Right hindlimb (tissue), 1 donor: ENCODE results near the gene PTPN9.
A peak's percentile ranks its signal among the peaks of the same experiment; 100 is the strongest.
"Not testable (repeated sequence)": the region's sequence is repeated elsewhere in the genome, so short reads cannot be mapped to it uniquely, and the experiment has no call there.

Experiments used
- DNase-seq: peaks from one replicate; pipeline ENCODE4 v3.0.0-alpha.2; 2018

The PTPN9 gene

GRCh38 chr15:75578948-75579920 lies at the start of gene PTPN9:
Gene PTPN9 (minus strand): TSS chr15:75579315. CDS start chr15:75578776, 539 bp downstream.
- DNase-seq: peak; percentile 93

GRCh38 chr15:75625542-75626347 lies 46.6 kb upstream of the PTPN9 start, which contains the start of gene SNUPN:
Gene SNUPN (minus strand): TSS chr15:75625725. CDS start chr15:75621051, 4,674 bp downstream.
- DNase-seq: peak; percentile 98

- no peak for DNase-seq
These were observed 43.4 kb upstream of the PTPN9 start for GRCh38 chr15:75622505-75622904.

GRCh38 chr15:75620841-75621391 lies 41.8 kb upstream of the PTPN9 start:
- peak; percentile 93 for DNase-seq

GRCh38 chr15:75620058-75620820 lies 41.1 kb upstream of the PTPN9 start:
- peak; percentile 75 for DNase-seq

- no peak for DNase-seq
These were observed 37.7 kb upstream of the PTPN9 start for GRCh38 chr15:75616766-75617165.

GRCh38 chr15:75606711-75607699 lies 27.9 kb upstream of the PTPN9 start:
- DNase-seq: no peak

- no peak for DNase-seq
These were observed 26.9 kb upstream of the PTPN9 start for GRCh38 chr15:75606026-75606425.

- DNase-seq: no peak
These were observed 20.3 kb upstream of the PTPN9 start for GRCh38 chr15:75599401-75599800.

- no peak for DNase-seq
These were observed 19.2 kb upstream of the PTPN9 start for GRCh38 chr15:75598361-75598760.

GRCh38 chr15:75597667-75598341 lies 18.7 kb upstream of the PTPN9 start:
- DNase-seq: no peak

GRCh38 chr15:75596703-75597345 lies 17.7 kb upstream of the PTPN9 start:
- no peak for DNase-seq

- no peak for DNase-seq
These were observed 15.2 kb upstream of the PTPN9 start for GRCh38 chr15:75594276-75594675.

- no peak for DNase-seq
These were observed 12.7 kb upstream of the PTPN9 start for GRCh38 chr15:75591655-75592364.

GRCh38 chr15:75590239-75590638 lies 11.1 kb upstream of the PTPN9 start:
- no peak for DNase-seq

- no peak for DNase-seq
These were observed 10.0 kb upstream of the PTPN9 start for GRCh38 chr15:75589071-75589470.

- not testable (repeated sequence) for DNase-seq
These were observed 7.3 kb upstream of the PTPN9 start for GRCh38 chr15:75586422-75586821.

GRCh38 chr15:75584121-75584520 lies 5.0 kb upstream of the PTPN9 start:
- no peak for DNase-seq

GRCh38 chr15:75583701-75584100 lies 4.6 kb upstream of the PTPN9 start:
- peak; percentile 31 for DNase-seq
